Progenitor cell of endocrine pancreas (in vitro differentiated cells): ENCODE results near the gene BPIFB4. TPM values are rescaled to one million over a fixed set of nuclear protein-coding genes. Genes with fewer than 3 reads are reported as not detected.
"Not testable (repeated sequence)": the region's sequence is repeated elsewhere in the genome, so short reads cannot be mapped to it uniquely, and the experiment has no call there.

Source experiments
- DNase-seq: peaks from one replicate; pipeline ENCODE4 v3.0.0; 2021; ENCODE audit warnings: low spot score; ENCODE audit not compliant: unreplicated experiment
- H3K27ac Mint-ChIP-seq: 2 replicates; pipeline ENCODE4 v1.8.0; 2021; ENCODE audit warnings: mild to moderate bottlenecking, moderate library complexity, mixed read lengths
- H3K27me3 Mint-ChIP-seq: 2 replicates; pipeline ENCODE4 v1.8.0; 2021; ENCODE audit warnings: mixed read lengths
- H3K36me3 Mint-ChIP-seq: 2 replicates; pipeline ENCODE4 v1.8.0; 2022; ENCODE audit warnings: mixed read lengths; ENCODE audit not compliant: insufficient read depth
- H3K4me1 Mint-ChIP-seq: 2 replicates; pipeline ENCODE4 v1.8.0; 2021; ENCODE audit warnings: low read depth, mixed read lengths
- H3K4me3 Mint-ChIP-seq: 2 replicates; pipeline ENCODE4 v1.8.0; 2021; ENCODE audit warnings: low read depth, mild to moderate bottlenecking, moderate library complexity, mixed read lengths
- H3K9me3 Mint-ChIP-seq: 2 replicates; pipeline ENCODE4 v1.8.0; 2021; ENCODE audit warnings: low read depth, mixed read lengths
- total RNA-seq: library from RNA; stranded (reverse); gene quantifications from 2 replicates; pipeline ENCODE4 v1.2.1, GENCODE V29; 2021
- TF ChIP-seq, protein P1 (sequence below): fragments of 200-600 bp; sonication (generic); IDR thresholded peaks from one replicate; pipeline ENCODE4 v1.5.0; 2021; ENCODE audit warnings: antibody characterized with exemption, mild to moderate bottlenecking; ENCODE audit not compliant: unreplicated experiment

Gene BPIFB4
- total RNA-seq, 1 donor from 2014 or later, result not detected

DNA sequence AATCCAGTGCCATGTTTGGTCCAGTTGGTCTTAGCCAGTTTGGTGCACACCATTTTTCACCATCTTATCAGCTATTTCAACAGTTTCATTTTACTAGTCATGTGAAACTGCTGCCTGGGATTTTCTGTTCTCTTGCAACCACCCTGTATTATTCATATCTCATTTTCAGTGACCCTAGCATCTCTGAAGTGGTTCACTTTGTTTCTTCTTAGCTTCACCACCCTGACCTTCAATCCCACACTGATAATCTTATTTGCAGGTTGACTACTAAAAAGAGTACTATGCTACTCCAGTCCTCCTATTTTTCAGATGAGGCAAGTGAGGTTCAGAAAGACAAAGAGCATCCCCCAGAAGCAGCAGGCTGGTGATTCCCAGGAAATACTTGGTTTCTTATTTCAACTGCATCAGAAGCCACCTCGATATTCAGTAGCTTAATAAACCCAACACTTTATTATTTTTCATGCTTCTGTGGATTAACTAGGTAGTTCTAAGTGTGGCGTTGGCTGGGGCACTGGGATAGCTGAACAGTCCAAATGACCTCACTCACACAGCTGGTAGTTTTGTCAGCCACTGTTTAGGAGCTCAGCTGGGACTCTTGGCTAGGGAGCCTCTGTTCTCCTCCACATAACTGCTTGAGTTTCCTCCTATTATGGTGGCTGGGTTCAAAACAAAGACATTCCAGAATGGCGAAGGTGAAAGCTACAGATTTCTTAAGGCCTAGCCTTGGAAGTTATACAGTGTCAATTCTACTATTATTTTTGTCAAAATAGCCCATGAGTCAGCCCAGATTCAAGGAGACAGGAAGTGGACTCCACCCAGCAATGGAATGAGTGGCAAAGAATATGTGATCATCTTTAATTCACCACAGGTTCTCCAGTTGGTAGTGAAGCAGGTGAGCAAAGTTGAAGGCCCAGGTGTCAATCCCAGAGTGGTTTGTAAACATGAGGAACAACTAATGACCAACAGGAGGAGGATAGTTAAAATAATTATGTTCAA lies 40.6 kb downstream of the BPIFB4 start:
- Mint-ChIP-seq H3K4me3 (no peak overlapping the region), H3K27me3 (peaks cover 13% of the 10 kb centered on the region), H3K27ac (no peak overlapping the region), H3K4me1 (peaks cover 2% of the 10 kb centered on the region), H3K9me3 (peaks cover 18% of the 10 kb centered on the region), H3K36me3 (peaks cover 3% of the 10 kb centered on the region)
- DNase-seq, result no peak
- TF ChIP-seq, protein P1, sequence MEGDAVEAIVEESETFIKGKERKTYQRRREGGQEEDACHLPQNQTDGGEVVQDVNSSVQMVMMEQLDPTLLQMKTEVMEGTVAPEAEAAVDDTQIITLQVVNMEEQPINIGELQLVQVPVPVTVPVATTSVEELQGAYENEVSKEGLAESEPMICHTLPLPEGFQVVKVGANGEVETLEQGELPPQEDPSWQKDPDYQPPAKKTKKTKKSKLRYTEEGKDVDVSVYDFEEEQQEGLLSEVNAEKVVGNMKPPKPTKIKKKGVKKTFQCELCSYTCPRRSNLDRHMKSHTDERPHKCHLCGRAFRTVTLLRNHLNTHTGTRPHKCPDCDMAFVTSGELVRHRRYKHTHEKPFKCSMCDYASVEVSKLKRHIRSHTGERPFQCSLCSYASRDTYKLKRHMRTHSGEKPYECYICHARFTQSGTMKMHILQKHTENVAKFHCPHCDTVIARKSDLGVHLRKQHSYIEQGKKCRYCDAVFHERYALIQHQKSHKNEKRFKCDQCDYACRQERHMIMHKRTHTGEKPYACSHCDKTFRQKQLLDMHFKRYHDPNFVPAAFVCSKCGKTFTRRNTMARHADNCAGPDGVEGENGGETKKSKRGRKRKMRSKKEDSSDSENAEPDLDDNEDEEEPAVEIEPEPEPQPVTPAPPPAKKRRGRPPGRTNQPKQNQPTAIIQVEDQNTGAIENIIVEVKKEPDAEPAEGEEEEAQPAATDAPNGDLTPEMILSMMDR, result no peak

DNA sequence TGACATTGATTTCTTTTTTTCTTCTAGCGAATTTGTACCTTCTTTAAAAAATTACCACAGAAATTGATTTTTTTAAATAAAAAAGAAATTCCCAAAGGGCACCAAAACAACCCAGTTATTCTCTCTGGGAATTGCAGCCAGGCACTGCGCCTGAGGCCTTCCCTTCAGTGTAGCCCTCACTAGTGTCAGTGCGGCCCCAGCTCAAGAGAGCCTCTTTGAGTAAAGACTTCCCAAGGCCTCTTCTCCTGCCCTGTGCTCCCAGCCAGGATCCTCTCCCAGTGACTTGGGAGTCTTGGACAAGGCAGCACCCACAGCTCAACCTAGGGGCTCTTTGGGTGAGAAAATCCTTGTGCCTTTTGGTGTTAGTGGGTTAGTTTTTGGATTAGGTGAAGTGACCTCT lies 41.5 kb downstream of the BPIFB4 start:
- Mint-ChIP-seq H3K4me1 (peaks cover 2% of the 10 kb centered on the region), H3K27ac (no peak overlapping the region), H3K36me3 (peaks cover 3% of the 10 kb centered on the region), H3K4me3 (no peak overlapping the region), H3K27me3 (peaks cover 20% of the 10 kb centered on the region), H3K9me3 (peaks cover 18% of the 10 kb centered on the region)
- TF ChIP-seq, protein P1, result no peak
- no peak for DNase-seq

DNA sequence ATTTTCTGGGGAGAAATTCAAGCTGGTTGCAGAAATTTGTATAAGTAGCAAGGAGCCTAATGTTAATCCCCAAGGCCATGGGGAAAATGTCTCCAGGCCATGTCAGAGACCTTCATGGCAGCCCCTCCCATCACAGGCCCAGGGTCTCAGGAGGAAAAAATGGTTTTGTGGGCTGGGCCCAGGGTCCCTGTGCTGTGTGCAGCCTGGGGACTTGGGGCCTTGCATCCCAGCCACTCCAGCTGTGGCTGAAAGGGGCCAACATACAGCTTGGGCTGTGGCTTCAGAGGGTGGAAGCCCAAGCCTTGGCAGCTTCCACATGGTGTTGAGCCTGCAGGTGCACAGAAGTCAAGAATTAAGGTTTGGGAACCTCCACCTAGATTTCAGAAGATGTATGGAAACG lies 42.9 kb downstream of the BPIFB4 start:
- not testable (repeated sequence) for H3K36me3 Mint-ChIP-seq, H3K27ac Mint-ChIP-seq, DNase-seq, H3K4me3 Mint-ChIP-seq, H3K4me1 Mint-ChIP-seq
- Mint-ChIP-seq H3K9me3 (peaks cover 15% of the 10 kb centered on the region), H3K27me3 (peaks cover 26% of the 10 kb centered on the region)

DNA sequence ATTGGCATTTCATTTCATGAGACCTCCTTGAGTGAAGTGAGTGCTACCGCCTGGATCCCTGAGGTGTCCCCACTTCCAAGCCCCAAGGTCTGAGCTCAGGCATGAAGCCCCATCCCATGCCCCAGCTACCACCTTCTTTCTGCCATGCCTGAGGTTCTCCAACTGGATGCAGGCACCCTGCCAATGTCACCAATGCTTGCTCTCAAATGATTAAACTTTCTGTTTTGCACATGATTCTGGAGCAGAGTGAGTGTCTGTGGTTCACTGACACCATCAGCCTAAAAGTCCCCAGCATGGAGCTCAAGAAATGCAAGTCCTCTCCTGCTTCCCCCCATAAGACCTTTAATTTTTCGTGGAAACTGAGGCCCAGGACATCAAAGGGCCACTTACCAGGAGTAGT lies 44.8 kb downstream of the BPIFB4 start:
- TF ChIP-seq, protein P1, result no peak
- no peak for DNase-seq
- Mint-ChIP-seq H3K4me3 (no peak overlapping the region), H3K9me3 (peaks cover 17% of the 10 kb centered on the region), H3K36me3 (peaks cover 2% of the 10 kb centered on the region), H3K4me1 (no peaks in the 10 kb centered on the region), H3K27ac (no peak overlapping the region), H3K27me3 (peaks cover 27% of the 10 kb centered on the region)

DNA sequence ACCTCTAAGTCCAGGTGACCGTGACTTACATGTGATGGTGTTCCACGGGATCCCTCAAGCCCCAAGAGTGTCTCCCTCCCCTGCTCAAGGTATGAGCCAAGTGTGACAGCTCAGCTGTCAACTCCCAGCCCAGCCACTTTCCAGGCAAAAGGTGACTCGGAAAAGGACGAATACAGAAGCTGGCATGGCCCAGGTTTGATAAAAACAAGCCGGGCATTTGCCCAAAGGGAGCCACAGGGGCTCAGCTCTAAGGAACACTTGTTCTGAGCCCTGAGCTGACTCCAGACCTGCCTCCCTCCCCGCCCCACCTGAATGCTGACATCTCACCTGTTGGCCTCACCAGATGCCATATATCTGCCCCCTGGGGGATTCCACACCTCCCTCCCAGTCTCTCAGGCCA lies 45.6 kb downstream of the BPIFB4 start:
- TF ChIP-seq, protein P1, result no peak
- Mint-ChIP-seq H3K36me3 (peaks cover 2% of the 10 kb centered on the region), H3K9me3 (peaks cover 19% of the 10 kb centered on the region), H3K27ac (no peak overlapping the region), H3K27me3 (peaks cover 30% of the 10 kb centered on the region), H3K4me3 (no peak overlapping the region), H3K4me1 (no peaks in the 10 kb centered on the region)
- no peak for DNase-seq
